Ovary (tissue), 9 donors: ENCODE results near the gene CYSTM1. TPM values are rescaled to one million over a fixed set of nuclear protein-coding genes. Genes with fewer than 3 reads are reported as not detected.

Experiments
- DNase-seq, 5 donors: peaks; one replicate each; pipeline ENCODE4 v3.0.0-alpha.2; 2019 to 2020
- H3K27ac ChIP-seq, 2 donors: fragments of 200-600 bp; one replicate each; pipeline versions ENCODE4 v1.5.1 to v1.8.0; 2019 to 2022
- H3K27me3 ChIP-seq: fragments of 200-600 bp; one replicate; pipeline ENCODE4 v1.8.0; 2022
- H3K36me3 ChIP-seq: fragments of 200-600 bp; sonication (generic); one replicate; pipeline ENCODE4 v1.5.1; 2019
- H3K4me1 ChIP-seq: one replicate; pipeline ENCODE4 v1.8.1; 2013; ENCODE audit warnings: mild to moderate bottlenecking, moderate library complexity; ENCODE audit not compliant: insufficient read depth
- H3K4me3 ChIP-seq: fragments of 200-600 bp; sonication (generic); one replicate; pipeline ENCODE4 v1.5.1; 2017
- H3K9me3 ChIP-seq, 2 donors: fragments of 200-600 bp in 1 of 2; sonication (generic) in 1 of 2; one replicate each; pipeline versions ENCODE4 v1.5.1 to v1.8.1; 2013 to 2019; ENCODE audit warnings: mild to moderate bottlenecking in 1 of 2, moderate library complexity in 1 of 2
- CTCF ChIP-seq, 3 donors: fragments of 450-650 bp in 2 of 3; fragments of 200-600 bp in 1 of 3; IDR thresholded peaks; one replicate each; pipeline versions ENCODE4 v1.5.1 to v1.8.0; 2016 to 2022; ENCODE audit warnings: antibody characterized with exemption in 3 of 3, mild to moderate bottlenecking in 1 of 3
- EP300 ChIP-seq: sonication (generic); formaldehyde crosslinking; IDR thresholded peaks from one replicate; pipeline ENCODE4 v1.6.1; 2017; ENCODE audit warnings: antibody characterized with exemption
- POLR2A ChIP-seq: fragments of 450-650 bp; IDR thresholded peaks from one replicate; pipeline ENCODE4 v1.6.1; 2017; ENCODE audit warnings: antibody characterized with exemption, mild to moderate bottlenecking, moderate library complexity
- WGBS, 3 donors: extraction: QIAGEN DNeasy Blood & Tissue Kit in 1 of 3; methylation state at CpG; one replicate each; pipeline versions ENCODE4 v1.1.5 to v1.1.7; 2013 to 2017; 5-methylcytosine and 5-hydroxymethylcytosine counted together
- intact Hi-C, 4 donors: fragments of 100-400 bp; cut with DNase I; formaldehyde crosslinking; loops; one replicate each; pipeline versions ENCODE4 v1.11.0 to v1.15.1; 2022 to 2023
- polyA plus RNA-seq, 2 donors: library from polyadenylated mRNA; stranded (reverse); fragments of 200-250 nt in 1 of 2; fragments of 350-450 nt in 1 of 2; fragmentation: Illumina TruSeq in 1 of 2; extraction: RNeasy Lipid Tissue Mini Kit (QIAGEN cat#74804) in 1 of 2; gene quantifications; one replicate each; pipeline ENCODE4 v1.2.3, GENCODE V29; 2013 to 2014
- total RNA-seq, 7 donors: library from RNA; depleted of rRNA in 2 of 7; stranded (reverse); fragments of >200 nt in 2 of 7; fragmentation: NEBNext Ultra II Directional in 3 of 7; extraction: Animal tissue kit (Norgen Biotek cat#: 25700) in 3 of 7; gene quantifications; one replicate each; pipeline versions ENCODE4 v1.1.0 to v1.2.4, GENCODE V29; 2016 to 2023
- donor health status: DM: no; HTN: no; CAD: no; lungs with moderate emphysema.
- donor health status: DM: no; HTN: no; CAD: no.
- donor health status: Bipolar disorder and iron deficiency.
- donor health status: DM: yes; HTN: yes; CAD: no.
- donor health status: DM: no; HTN: no; CAD: no.
- donor health status: DM: yes; HTN: yes; CAD: no.

CYSTM1 gene
- total and polyA plus RNA-seq, 9 donors = 24.6 to 143 (median 40.5) TPM

- Histone ChIP-seq H3K27ac (no peak overlapping the region), H3K4me1 (no peaks in the 10 kb centered on the region), H3K36me3 (no peaks in the 10 kb centered on the region), H3K9me3 (no peaks in the 10 kb centered on the region), H3K27me3 (no peaks in the 10 kb centered on the region), H3K4me3 (no peak overlapping the region)
- no peak for DNase-seq
- intact Hi-C loops = no loop called here
- no peak for TF ChIP-seq EP300
- TF ChIP-seq CTCF (IDR thresholded peaks at IDR 0.05) = no peak
- TF ChIP-seq POLR2A = no peak
These were observed 33.1 kb downstream of the CYSTM1 start for GRCh38 chr5:140208065-140208464.

GRCh38 chr5:140213370-140213983, 38.5 kb downstream of the CYSTM1 start:
- no peaks in the 10 kb centered on the region for H3K27me3 ChIP-seq
- WGBS, 3 donors = 97 to 100% (median 100%) methylated on average over 1 of the region's 1 CpG
- TF ChIP-seq POLR2A (no peak), EP300 (no peak), CTCF (IDR thresholded peaks at IDR 0.05) (no peak)
- H3K36me3 ChIP-seq = no peaks in the 10 kb centered on the region
- no peaks in the 10 kb centered on the region for H3K9me3 ChIP-seq
- no peaks in the 10 kb centered on the region for H3K4me1 ChIP-seq
- no peak overlapping the region for H3K27ac ChIP-seq
- no peak for DNase-seq
- intact Hi-C loops = no loop called here
- H3K4me3 ChIP-seq = no peak overlapping the region

- H3K4me3 ChIP-seq = no peak overlapping the region
- H3K4me1 ChIP-seq = no peaks in the 10 kb centered on the region
- TF ChIP-seq POLR2A (no peak), CTCF (IDR thresholded peaks at IDR 0.05) (no peak), EP300 (no peak)
- no peaks in the 10 kb centered on the region for H3K27me3 ChIP-seq
- H3K36me3 ChIP-seq = no peaks in the 10 kb centered on the region
- H3K27ac ChIP-seq = no peak overlapping the region
- WGBS, 3 donors = 71 to 78% (median 78%) methylated on average over 4 of the region's 4 CpGs
- no peaks in the 10 kb centered on the region for H3K9me3 ChIP-seq
- intact Hi-C loops = no loop called here
- no peak for DNase-seq
These were observed 39.8 kb downstream of the CYSTM1 start for GRCh38 chr5:140214831-140215230.

GRCh38 chr5:140215276-140215675, 40.3 kb downstream of the CYSTM1 start:
- DNase-seq = no peak
- 89 to 97% (median 91%) methylated on average over 1 of the region's 1 CpG for WGBS, 3 donors
- Histone ChIP-seq H3K9me3 (no peaks in the 10 kb centered on the region), H3K4me3 (no peak overlapping the region), H3K27me3 (no peaks in the 10 kb centered on the region), H3K36me3 (no peaks in the 10 kb centered on the region), H3K27ac (no peak overlapping the region), H3K4me1 (no peaks in the 10 kb centered on the region)
- TF ChIP-seq POLR2A (no peak), EP300 (no peak), CTCF (IDR thresholded peaks at IDR 0.05) (no peak)
- intact Hi-C loops = no loop called here
